HepG2 (cell line): ENCODE measurements around the gene SERPINB6. TPM values are rescaled to one million over a fixed set of nuclear protein-coding genes. Genes with fewer than 3 reads are reported as not detected.

Experiments used
- ARID4A ChIP-seq: sonication (generic); formaldehyde crosslinking; IDR thresholded peaks from 2 replicates; pipeline ENCODE4 v1.5.0; 2020; ENCODE audit warnings: mild to moderate bottlenecking, missing genetic modification reagents, borderline replicate concordance
- E2F5 ChIP-seq: sonication (generic); formaldehyde crosslinking; conservative IDR thresholded peaks from 2 replicates; pipeline ENCODE4 v1.4.0; 2020; ENCODE audit warnings: missing genetic modification reagents
- ERF ChIP-seq: IDR thresholded peaks from 2 replicates; pipeline ENCODE4 v1.6.1; 2018; ENCODE audit warnings: missing biosample characterization, missing genetic modification reagents
- FOXA3 ChIP-seq: IDR thresholded peaks from 2 replicates; pipeline ENCODE4 v1.6.1; 2016; ENCODE audit warnings: missing genetic modification reagents, missing compliant biosample characterization
- FOXK1 ChIP-seq: sonication (generic); formaldehyde crosslinking; IDR thresholded peaks from 2 replicates; pipeline ENCODE4 v1.4.0; 2020; ENCODE audit warnings: low read depth, missing genetic modification reagents, borderline replicate concordance
- HBP1 ChIP-seq: IDR thresholded peaks from 2 replicates; pipeline ENCODE4 v1.6.1; 2016; ENCODE audit warnings: low read depth, control low read depth
- MAFF ChIP-seq: IDR thresholded peaks from 2 replicates; pipeline ENCODE4 v1.6.1; 2011; ENCODE audit warnings: low read depth, low read length, improper control_type of control experiment
- MAZ ChIP-seq, 2 experiments: sonication (generic) in 1 of 2; formaldehyde crosslinking in 1 of 2; IDR thresholded peaks; 2 replicates each; pipeline versions ENCODE4 v1.5.0 to v1.6.1; 2012 to 2020; ENCODE audit warnings: low read depth in 2 of 2, mild to moderate bottlenecking in 2 of 2, borderline replicate concordance in 1 of 2, improper control_type of control experiment in 1 of 2, low read length in 1 of 2, missing genetic modification reagents in 1 of 2, moderate library complexity in 1 of 2
- REPIN1 ChIP-seq: sonication (generic); formaldehyde crosslinking; IDR thresholded peaks from 2 replicates; pipeline ENCODE4 v1.8.0; 2022; ENCODE audit warnings: missing genetic modification reagents, low read depth, mild to moderate bottlenecking, borderline replicate concordance
- RXRB ChIP-seq: IDR thresholded peaks from 2 replicates; pipeline ENCODE4 v1.6.1; 2016; ENCODE audit warnings: borderline replicate concordance, missing genetic modification reagents, missing compliant biosample characterization
- SSRP1 ChIP-seq: IDR thresholded peaks from 2 replicates; pipeline ENCODE4 v1.6.1; 2016; ENCODE audit warnings: control low read depth
- ZFP1 ChIP-seq: IDR thresholded peaks from 2 replicates; pipeline ENCODE4 v1.6.1; 2016
- ZNF280B ChIP-seq: sonication (generic); formaldehyde crosslinking; IDR thresholded peaks from 2 replicates; pipeline ENCODE4 v1.5.0; 2020; ENCODE audit warnings: missing genetic modification reagents, mild to moderate bottlenecking, borderline replicate concordance
- ZNF639 ChIP-seq: conservative IDR thresholded peaks from 2 replicates; pipeline ENCODE4 v1.6.1; 2018; ENCODE audit warnings: missing genetic modification reagents
- ZUFSP ChIP-seq: sonication (generic); formaldehyde crosslinking; IDR thresholded peaks from 2 replicates; pipeline ENCODE4 v1.9.0; 2021; ENCODE audit warnings: missing genetic modification reagents, mild to moderate bottlenecking, borderline replicate concordance
- polyA plus RNA-seq, 8 experiments: library from polyadenylated mRNA; depleted of rRNA in 3 of 8; stranded (reverse) in 7 of 8; unstranded in 1 of 8; fragments of >200 nt; fragmentation: Illumina TruSeq in 4 of 8; extraction: Trizol in 4 of 8; gene quantifications; 2 replicates each; pipeline versions ENCODE4 v1.2.1 to v1.2.3, GENCODE V29; 2011 to 2016; ENCODE audit warnings: low read depth in 4 of 8, missing spikeins in 1 of 8, mixed read lengths in 1 of 8; ENCODE audit not compliant: insufficient read depth in 1 of 8
- total RNA-seq, 5 experiments: library from RNA; depleted of rRNA; stranded (reverse); fragments of >200 nt; fragmentation: Illumina TruSeq; extraction: Trizol; gene quantifications; 2 replicates each; pipeline ENCODE4 v1.2.3, GENCODE V29; 2016; ENCODE audit warnings: low read depth in 1 of 5

The SERPINB6 gene
- total and polyA plus RNA-seq, 2 of the 13 experiments (the other 11 are each of a cell fraction or from before 2014, with no cell fraction given), result 38.2 to 61.3 TPM

GRCh38 chr6:3001773-3002293 lies 30.5 kb upstream of the SERPINB6 start (continued):
- TF ChIP-seq ZNF280B (CRISPR knock-in tag) (no peak), ERF (CRISPR knock-in tag) (0 out of 2 replicates have a peak, but pooled peaks have one; percentile 22), MAZ (IDR thresholded peaks at IDR 0.05; ENCODE audit: borderline replicate concordance, low read depth, low read length) (no peak), MAZ (CRISPR knock-in tag; IDR thresholded peaks at IDR 0.05; ENCODE audit: low read depth) (no peak), RXRB (peak; percentile 45; the same call in 1 of the 2 replicates), MAFF (peak; percentile 100), ARID4A (CRISPR knock-in tag) (peak; percentile 70), ZFP1 (no peak), ZNF639 (CRISPR knock-in tag) (no peak), ZUFSP (CRISPR knock-in tag) (no peak), FOXK1 (CRISPR knock-in tag) (peak; percentile 95), FOXA3 (CRISPR knock-in tag) (peak; percentile 85), SSRP1 (0 out of 2 replicates have a peak, but pooled peaks have one; percentile 56), HBP1 (no peak), E2F5 (CRISPR knock-in tag) (no peak), REPIN1 (CRISPR knock-in tag) (0 out of 2 replicates have a peak, but pooled peaks have one; percentile 35)
